H1 (cell line): ENCODE measurements around the gene GRIK2. TPM values are rescaled to one million over a fixed set of nuclear protein-coding genes. Genes with fewer than 3 reads are reported as not detected.

Experiments
- EGR1 ChIP-seq: IDR thresholded peaks from 2 replicates; pipeline ENCODE4 v1.6.1; 2011; ENCODE audit warnings: low read depth, low read length, borderline replicate concordance
- polyA plus RNA-seq, 7 experiments: library from polyadenylated mRNA; depleted of rRNA in 3 of 7; stranded (reverse) in 5 of 7; unstranded in 2 of 7; fragments of >200 nt in 5 of 7; fragments of 200-250 nt in 2 of 7; gene quantifications; 1 replicate in 5 of 7; 2 replicates in 1 of 7; 4 replicates in 1 of 7; pipeline versions ENCODE4 v1.2.1 to v1.2.3, GENCODE V29; 2011 to 2013; ENCODE audit warnings: missing spikeins in 2 of 7, mixed read lengths in 2 of 7
- total RNA-seq: library from RNA; stranded (reverse); fragmentation: NEBNext Ultra II Directional; extraction: Animal tissue kit (Norgen Biotek cat#: 25700); gene quantifications from 2 replicates; pipeline ENCODE4 v1.2.1, GENCODE V29; 2021

The GRIK2 gene
- total and polyA plus RNA-seq, 2 of the 8 experiments (the other 6 are each of a cell fraction or from before 2014, with no cell fraction given): 1.8 to 2.2 TPM

GRCh38 chr6:101738481-101738880 lies 345.0 kb downstream of the GRIK2 start (continued):
- TF ChIP-seq EGR1: no peak
